Measurements from ENCODE around the gene NUP62CL. TPM values are rescaled to one million over a fixed set of nuclear protein-coding genes. Genes with fewer than 3 reads are reported as not detected.

The NUP62CL gene
- total RNA-seq = 1 to 10 TPM; 1.9 to 3.7 TPM

- ATAC-seq (peak; percentile 97), DNase-seq (peak; percentile 79)
- Mint-ChIP-seq H3K36me3 (ENCODE audit: low read depth) (no peaks in the 10 kb centered on the region), H3K4me3 (peak within 1 kb of the TSS; percentile 87), H3K4me1 (ENCODE audit: low read depth) (peaks cover 2% of the 10 kb centered on the region), H3K27ac (peak within 1 kb of the TSS; percentile 60), H3K27me3 (peaks cover 7% of the 10 kb centered on the region), H3K9me3 (no peaks in the 10 kb centered on the region)
- TF ChIP-seq CTCF (IDR thresholded peaks at IDR 0.05) = no peak
- POLR2A ChIA-PET = interaction anchor here (0.6 kb wide), 2 partner anchors 135 to 264 kb away, joined by 3 read pairs; no protein-coding TSS in a partner anchor
- intact Hi-C loops (cut with micrococcal nuclease) = no loop called here
- CTCF ChIA-PET = no interaction called here
Observed at GRCh38 chrX:107205770-107206696, at the start of gene NUP62CL, which contains the start of gene DNAAF6. NUP62CL (minus strand) TSS chrX:107206433; CDS start chrX:107175146, 31,287 bp downstream. DNAAF6 (plus strand) TSS chrX:107206611; CDS start chrX:107212876, 6,265 bp downstream.

GRCh38 chrX:107228486-107228819, 22.2 kb upstream of the NUP62CL start:
- ATAC-seq (no peak), DNase-seq (no peak)
- ChIA-PET CTCF (no interaction called here), POLR2A (no interaction called here)
- no peaks in the 10 kb centered on the region for H3K36me3 Mint-ChIP-seq (ENCODE audit: low read depth)
- no peak overlapping the region for H3K27ac Mint-ChIP-seq
- no peak for TF ChIP-seq CTCF (IDR thresholded peaks at IDR 0.05)
- H3K27me3 Mint-ChIP-seq = peaks cover 4% of the 10 kb centered on the region
- intact Hi-C loops (cut with micrococcal nuclease) = no loop called here
- H3K4me3 Mint-ChIP-seq = no peak overlapping the region
- no peaks in the 10 kb centered on the region for H3K4me1 Mint-ChIP-seq (ENCODE audit: low read depth)
- H3K9me3 Mint-ChIP-seq = no peaks in the 10 kb centered on the region

GRCh38 chrX:107227780-107228485, 21.7 kb upstream of the NUP62CL start:
- intact Hi-C loops (cut with micrococcal nuclease) = no loop called here
- Mint-ChIP-seq H3K27me3 (peaks cover 4% of the 10 kb centered on the region), H3K27ac (no peak overlapping the region), H3K9me3 (no peaks in the 10 kb centered on the region), H3K36me3 (ENCODE audit: low read depth) (no peaks in the 10 kb centered on the region), H3K4me3 (no peak overlapping the region), H3K4me1 (ENCODE audit: low read depth) (no peaks in the 10 kb centered on the region)
- ATAC-seq = no peak
- TF ChIP-seq CTCF (IDR thresholded peaks at IDR 0.05) = no peak
- ChIA-PET POLR2A (no interaction called here), CTCF (no interaction called here)
- no peak for DNase-seq

GRCh38 chrX:107226757-107227156, 20.5 kb upstream of the NUP62CL start:
- Mint-ChIP-seq H3K27me3 (peaks cover 4% of the 10 kb centered on the region), H3K4me1 (ENCODE audit: low read depth) (no peaks in the 10 kb centered on the region), H3K36me3 (ENCODE audit: low read depth) (no peaks in the 10 kb centered on the region), H3K4me3 (no peak overlapping the region), H3K27ac (no peak overlapping the region), H3K9me3 (no peaks in the 10 kb centered on the region)
- ChIA-PET CTCF (no interaction called here), POLR2A (no interaction called here)
- DNase-seq = no peak
- no peak for TF ChIP-seq CTCF (IDR thresholded peaks at IDR 0.05)
- intact Hi-C loops (cut with micrococcal nuclease) = no loop called here
- ATAC-seq = no peak

- no peak for TF ChIP-seq CTCF (IDR thresholded peaks at IDR 0.05)
- intact Hi-C loops (cut with micrococcal nuclease) = no loop called here
- POLR2A ChIA-PET = no interaction called here
- Mint-ChIP-seq H3K4me3 (no peak overlapping the region), H3K27ac (no peak overlapping the region), H3K27me3 (no peaks in the 10 kb centered on the region), H3K36me3 (ENCODE audit: low read depth) (no peaks in the 10 kb centered on the region), H3K4me1 (ENCODE audit: low read depth) (no peaks in the 10 kb centered on the region), H3K9me3 (no peaks in the 10 kb centered on the region)
- no peak for ATAC-seq
- no peak for DNase-seq
- CTCF ChIA-PET = no interaction called here
Observed at GRCh38 chrX:107213477-107213876, 7.2 kb upstream of the NUP62CL start.

Data from activated CD8-positive, alpha-beta T cell treated with anti-CD3 and anti-CD28 coated beads for 36 hours (primary cell).